GM19324 (cell line): ENCODE data around the gene ZC3H15.
"Not testable (repeated sequence)": the region's sequence is repeated elsewhere in the genome, so short reads cannot be mapped to it uniquely, and the experiment has no call there.

Source experiments
- ATAC-seq: cut with Tn5 transposase; IDR thresholded peaks from one replicate; pipeline ENCODE4 v1.9.1; 2021; ENCODE audit warnings: mild to moderate bottlenecking, moderate library complexity; ENCODE audit not compliant: unreplicated experiment, low FRiP score

Gene ZC3H15

GRCh38 chr2:186485871-186486650, at the start of gene ZC3H15:
TSS of gene ZC3H15 (plus strand) at chr2:186486260. CDS start at chr2:186486383, 123 bp downstream.
- ATAC-seq, result peak; percentile 87

- no peak for ATAC-seq
Observed at GRCh38 chr2:186437719-186438118, 48.3 kb upstream of the ZC3H15 start.

GRCh38 chr2:186439673-186440095, 46.4 kb upstream of the ZC3H15 start:
- not testable (repeated sequence) for ATAC-seq

GRCh38 chr2:186440506-186440905, 45.6 kb upstream of the ZC3H15 start:
- no peak for ATAC-seq

- no peak for ATAC-seq
Observed at GRCh38 chr2:186442885-186443284, 43.2 kb upstream of the ZC3H15 start.

- no peak for ATAC-seq
Observed at GRCh38 chr2:186443851-186444250, 42.2 kb upstream of the ZC3H15 start.

GRCh38 chr2:186445506-186445905, 40.6 kb upstream of the ZC3H15 start:
- ATAC-seq, result no peak

GRCh38 chr2:186455613-186456012, 30.4 kb upstream of the ZC3H15 start:
- no peak for ATAC-seq

- ATAC-seq, result no peak
Observed at GRCh38 chr2:186456941-186457340, 29.1 kb upstream of the ZC3H15 start.

- ATAC-seq, result no peak
Observed at GRCh38 chr2:186457908-186458307, 28.2 kb upstream of the ZC3H15 start.

- no peak for ATAC-seq
Observed at GRCh38 chr2:186459009-186459408, 27.1 kb upstream of the ZC3H15 start.

- peak; percentile 81 for ATAC-seq
Observed at GRCh38 chr2:186460465-186460864, 25.6 kb upstream of the ZC3H15 start.

GRCh38 chr2:186466743-186467142, 19.3 kb upstream of the ZC3H15 start:
- ATAC-seq, result no peak

GRCh38 chr2:186467421-186467820, 18.6 kb upstream of the ZC3H15 start:
- ATAC-seq, result no peak

GRCh38 chr2:186472722-186473493, 13.2 kb upstream of the ZC3H15 start:
- ATAC-seq, result not testable (repeated sequence)

- ATAC-seq, result not testable (repeated sequence)
Observed at GRCh38 chr2:186474239-186474638, 11.8 kb upstream of the ZC3H15 start.

GRCh38 chr2:186477790-186478189, 8.3 kb upstream of the ZC3H15 start:
- no peak for ATAC-seq

GRCh38 chr2:186480991-186481390, 5.1 kb upstream of the ZC3H15 start:
- ATAC-seq, result no peak

- ATAC-seq, result no peak
Observed at GRCh38 chr2:186484062-186484735, 1.9 kb upstream of the ZC3H15 start.

- ATAC-seq, result no peak
Observed at GRCh38 chr2:186485576-186485870, 537 bp upstream of the ZC3H15 start.
